GM19238 (cell line): ENCODE results near the gene TSEN34.
"Not testable (repeated sequence)": the region's sequence is repeated elsewhere in the genome, so short reads cannot be mapped to it uniquely, and the experiment has no call there.

Experiments
- DNase-seq: peaks from one replicate; pipeline ENCODE4 v3.0.0; 2011; ENCODE audit warnings: low spot score; ENCODE audit not compliant: insufficient read length

TSEN34 gene

DNA sequence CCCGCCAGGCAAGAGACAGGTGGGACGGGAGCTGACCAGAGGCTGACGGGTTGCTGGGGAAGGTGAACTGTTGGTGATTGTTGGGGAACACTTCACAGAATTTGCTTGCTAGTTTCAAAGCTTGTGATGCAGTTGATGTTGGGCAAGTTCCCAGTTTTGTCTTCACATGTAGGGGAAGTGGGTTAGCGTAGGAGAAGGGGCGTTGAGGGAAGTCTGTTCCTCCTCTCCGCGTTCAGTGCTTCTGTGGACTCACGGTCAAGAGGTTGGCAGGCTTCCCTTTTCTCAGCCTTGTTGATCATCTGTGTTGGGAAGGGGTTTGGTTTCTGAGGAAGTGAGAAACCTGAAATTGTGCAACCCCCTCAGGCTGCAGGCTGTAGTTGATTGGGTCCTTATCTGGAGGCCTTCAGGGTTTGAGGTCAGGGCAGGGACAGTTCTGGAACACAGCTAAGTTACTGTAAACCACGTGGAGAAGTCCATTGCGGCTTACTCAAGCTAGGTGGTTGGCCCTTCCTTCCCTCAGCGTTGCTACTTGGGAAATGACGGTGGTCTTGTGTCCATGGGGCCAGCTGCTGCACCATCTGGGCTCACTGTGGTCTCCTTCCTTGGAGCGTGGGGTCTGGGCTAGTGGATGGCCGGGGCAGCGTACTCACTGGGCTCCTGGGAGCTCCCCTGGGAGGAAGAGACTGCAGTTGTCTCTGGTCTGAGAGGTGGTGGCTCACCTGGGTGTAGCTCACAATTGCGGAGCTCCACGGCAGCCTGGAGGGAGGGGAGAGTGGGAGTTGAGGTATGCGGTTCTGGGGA, 17.1 kb downstream of the TSEN34 start:
- DNase-seq, result no peak

- DNase-seq, result no peak
Measured at GRCh38 chr19:54208784-54209057, 17.6 kb downstream of the TSEN34 start.

- DNase-seq, result no peak
Measured at GRCh38 chr19:54209058-54209810, 18.1 kb downstream of the TSEN34 start.

- no peak for DNase-seq
Measured at GRCh38 chr19:54209811-54210494, 18.8 kb downstream of the TSEN34 start.

GRCh38 chr19:54211235-54211634, 20.1 kb downstream of the TSEN34 start:
- DNase-seq, result no peak

DNA sequence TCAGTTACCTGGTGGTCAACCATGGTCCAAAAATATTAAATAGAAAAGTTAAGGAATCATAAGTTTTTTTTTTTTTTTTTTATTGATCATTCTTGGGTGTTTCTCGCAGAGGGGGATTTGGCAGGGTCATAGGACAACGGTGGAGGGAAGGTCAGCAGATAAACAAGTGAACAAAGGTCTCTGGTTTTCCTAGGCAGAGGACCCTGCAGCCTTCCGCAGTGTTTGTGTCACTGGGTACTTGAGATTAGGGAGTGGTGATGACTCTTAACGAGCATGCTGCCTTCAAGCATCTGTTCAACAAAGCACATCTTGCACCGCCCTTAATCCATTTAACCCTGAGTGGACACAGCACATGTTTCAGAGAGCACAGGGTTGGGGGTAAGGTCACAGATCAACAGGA, 23.1 kb downstream of the TSEN34 start:
- DNase-seq, result not testable (repeated sequence)

- not testable (repeated sequence) for DNase-seq
Measured at GRCh38 chr19:54214734-54215133, 23.6 kb downstream of the TSEN34 start.

- no peak for DNase-seq
Measured at GRCh38 chr19:54216869-54217268, 25.8 kb downstream of the TSEN34 start.

DNA sequence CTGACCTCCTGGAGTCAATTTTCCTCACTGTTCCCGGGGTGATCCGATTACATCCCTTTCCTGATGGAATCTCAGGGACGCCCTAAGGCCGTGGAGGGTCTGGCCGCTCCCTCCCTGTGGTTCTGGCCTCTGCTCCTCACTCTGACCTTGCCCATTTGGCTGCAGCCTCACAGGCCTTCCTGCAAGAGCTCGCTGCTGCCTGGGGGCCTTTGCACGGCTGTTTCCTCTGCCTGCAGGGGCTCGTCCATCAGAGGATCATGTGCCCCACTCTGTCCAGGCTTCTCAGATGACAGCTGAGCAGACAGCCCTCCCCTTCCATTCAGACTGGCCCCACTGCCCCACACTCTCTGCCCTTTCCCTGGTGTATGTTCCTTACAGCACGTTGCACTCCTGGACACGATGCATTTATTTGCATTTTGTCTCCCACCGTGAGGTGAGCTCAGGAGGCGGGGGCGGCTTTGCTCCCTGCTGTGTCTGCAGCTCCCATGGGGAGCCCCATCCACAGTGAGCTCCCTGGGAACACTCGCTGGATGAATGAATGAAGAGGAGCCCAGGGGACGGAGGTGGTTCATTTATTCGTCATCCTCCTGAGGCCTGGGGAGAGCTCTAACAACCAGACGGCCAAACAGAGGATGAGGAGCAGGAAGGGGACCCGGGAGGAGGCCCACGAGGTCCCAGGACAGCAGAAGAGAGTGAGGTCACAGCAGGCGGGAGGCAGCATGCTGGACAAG, 26.6 kb downstream of the TSEN34 start:
- not testable (repeated sequence) for DNase-seq

- DNase-seq, result no peak
Measured at GRCh38 chr19:54218259-54218658, 27.2 kb downstream of the TSEN34 start.

DNA sequence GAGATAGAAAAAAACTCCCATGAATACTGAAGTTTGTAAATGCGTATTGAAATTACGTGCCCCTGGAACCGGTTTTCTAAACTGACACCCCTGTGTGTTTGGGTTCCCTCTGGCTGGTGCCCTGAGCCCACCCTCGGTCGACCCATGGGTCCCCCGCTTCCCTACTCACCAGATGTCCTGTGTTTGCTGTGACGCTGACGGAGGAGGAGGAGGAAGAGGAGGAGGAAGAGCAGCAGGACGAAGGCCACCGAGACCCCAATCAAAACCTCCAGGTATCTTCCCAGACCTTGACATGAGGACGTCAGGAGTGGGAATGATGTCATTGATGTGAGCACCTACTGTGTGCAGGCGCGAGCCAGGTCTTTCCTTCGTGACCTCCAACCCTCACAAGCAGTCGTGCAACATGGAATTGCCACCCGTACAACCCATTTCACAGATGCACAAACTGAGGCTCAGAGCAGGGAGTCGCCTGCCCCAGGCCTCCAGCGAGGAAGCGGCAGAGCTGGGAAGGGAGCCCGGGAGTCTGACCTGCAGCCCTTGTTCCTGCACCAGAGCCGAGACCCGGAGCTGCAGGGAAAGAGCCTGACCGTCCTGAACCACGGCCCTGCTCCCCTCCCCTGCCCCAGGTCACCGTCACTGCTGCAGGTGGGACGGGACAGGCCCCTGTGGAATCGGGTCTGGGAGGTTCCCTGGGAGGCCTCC, 28.0 kb downstream of the TSEN34 start:
- DNase-seq, result no peak

- DNase-seq, result not testable (repeated sequence)
Measured at GRCh38 chr19:54219702-54220101, 28.6 kb downstream of the TSEN34 start.

- not testable (repeated sequence) for DNase-seq
Measured at GRCh38 chr19:54221947-54222346, 30.8 kb downstream of the TSEN34 start.

- DNase-seq, result not testable (repeated sequence)
Measured at GRCh38 chr19:54222474-54223276, 31.6 kb downstream of the TSEN34 start, which contains the start of gene LILRB3. Gene LILRB3 (minus strand): TSS chr19:54223007. CDS start chr19:54222976, 31 bp downstream.

DNA sequence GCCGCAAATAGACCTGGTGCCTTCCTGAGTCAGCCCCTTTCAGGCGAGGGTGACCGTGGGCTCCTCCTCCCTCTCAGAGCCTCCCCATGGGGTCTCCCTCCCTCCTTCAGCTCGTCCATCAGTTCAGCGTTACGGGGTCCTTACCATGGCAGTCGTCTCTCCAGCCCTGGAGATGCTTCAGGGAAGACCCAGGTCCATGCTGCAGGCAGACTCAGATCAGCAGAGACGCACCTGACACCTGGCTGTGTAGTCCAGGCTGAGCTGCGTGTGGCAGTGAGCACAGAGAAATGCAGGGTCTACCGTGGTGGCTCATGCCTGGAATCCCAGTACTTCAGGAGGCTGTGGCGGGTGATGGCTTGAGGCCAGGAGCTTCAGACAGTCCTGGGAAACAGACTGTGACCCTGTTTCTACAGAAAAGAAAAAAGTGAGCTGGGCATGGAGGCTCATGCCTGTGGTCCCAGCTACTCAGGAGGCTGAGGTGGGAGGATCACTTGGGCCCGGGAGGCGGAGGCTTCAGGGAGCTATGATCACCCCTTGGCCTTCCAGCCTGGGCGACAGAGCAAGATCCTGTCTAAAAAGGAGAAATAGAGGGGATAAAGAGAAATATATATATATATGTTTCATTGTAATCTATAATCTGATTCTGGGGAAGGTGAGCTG, 32.3 kb downstream of the TSEN34 start:
- not testable (repeated sequence) for DNase-seq

GRCh38 chr19:54223937-54224281, 32.8 kb downstream of the TSEN34 start:
- not testable (repeated sequence) for DNase-seq

DNA sequence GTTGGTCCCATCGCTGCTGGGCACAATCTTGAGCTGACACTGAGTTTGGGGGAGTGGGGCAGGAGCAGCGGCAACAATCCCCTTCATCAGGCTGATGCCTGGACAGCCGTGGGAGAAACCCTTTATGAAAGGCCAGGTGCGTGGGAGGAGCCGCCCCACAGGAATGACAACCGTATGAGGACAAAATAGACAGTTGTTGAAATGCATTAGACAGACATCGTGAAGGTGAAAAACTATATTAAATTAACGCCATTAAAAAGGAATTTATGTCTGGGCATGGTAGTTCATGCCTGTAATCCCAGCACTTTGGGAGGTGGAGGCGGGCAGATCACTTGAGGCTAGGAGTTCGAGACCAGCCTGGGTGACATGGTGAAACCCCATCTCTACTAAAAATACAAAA, 33.5 kb downstream of the TSEN34 start:
- DNase-seq, result not testable (repeated sequence)

- DNase-seq, result no peak
Measured at GRCh38 chr19:54229146-54229545, 38.0 kb downstream of the TSEN34 start.

- no peak for DNase-seq
Measured at GRCh38 chr19:54230031-54230430, 38.9 kb downstream of the TSEN34 start.
